OCI-LY1 (cell line): Measurements from ENCODE around the gene SRCIN1.
"Not testable (repeated sequence)": the region's sequence is repeated elsewhere in the genome, so short reads cannot be mapped to it uniquely, and the experiment has no call there.

Experiments
- CTCF ChIP-seq: fragments of 200-600 bp; sonication (generic), shearing (Covaris generic); IDR thresholded peaks from 2 replicates; pipeline ENCODE4 v1.5.1; 2017; ENCODE audit warnings: mild to moderate bottlenecking, antibody characterized with exemption, low read length, moderate library complexity, mixed read lengths
- EZH2 ChIP-seq: fragments of 200-600 bp; sonication (generic), shearing (Covaris generic); IDR thresholded peaks from 2 replicates; pipeline ENCODE4 v1.8.0; 2017; ENCODE audit warnings: borderline replicate concordance, mixed run types, mild to moderate bottlenecking, antibody characterized with exemption, low read length, moderate library complexity, mixed read lengths

GRCh38 chr17:38492067-38493040, 113.4 kb downstream of the SRCIN1 start:
- TF ChIP-seq CTCF = peak; percentile 68
- TF ChIP-seq EZH2 = not testable (repeated sequence)
